Stimulated activated naive CD4-positive, alpha-beta T cell (primary cell): ENCODE results near the gene HOXA6.

Experiments used
- DNase-seq, 6 experiments: peaks; one replicate each; lab custom pipeline; 2025; lab: John Stamatoyannopoulos, UW

The HOXA6 gene

GRCh38 chr7:27108390-27109127 is 39.0 kb downstream of the HOXA6 start:
- no peak for DNase-seq

- no peak for DNase-seq
These were observed 39.9 kb downstream of the HOXA6 start for GRCh38 chr7:27107391-27108381.

- DNase-seq, result no peak
These were observed 40.7 kb downstream of the HOXA6 start for GRCh38 chr7:27106901-27107240.

GRCh38 chr7:27106181-27106900 is 41.2 kb downstream of the HOXA6 start:
- no peak for DNase-seq

GRCh38 chr7:27105301-27106031 is 42.1 kb downstream of the HOXA6 start:
- DNase-seq, result no peak

- no peak for DNase-seq
These were observed 43.1 kb downstream of the HOXA6 start for GRCh38 chr7:27104341-27105058.

GRCh38 chr7:27103489-27104226 is 43.9 kb downstream of the HOXA6 start:
- no peak for DNase-seq

- no peak for DNase-seq
These were observed 44.8 kb downstream of the HOXA6 start, which contains the start of gene HOXA2 for GRCh38 chr7:27102581-27103442. HOXA2 (minus strand) TSS chr7:27102683; CDS start chr7:27102500, 183 bp downstream.

- DNase-seq, result no peak
These were observed 45.5 kb downstream of the HOXA6 start for GRCh38 chr7:27101957-27102580.

- no peak for DNase-seq
These were observed 46.2 kb downstream of the HOXA6 start for GRCh38 chr7:27101171-27101956.

GRCh38 chr7:27100694-27101170 is 46.8 kb downstream of the HOXA6 start:
- DNase-seq, result no peak

GRCh38 chr7:27099453-27100370 is 47.9 kb downstream of the HOXA6 start:
- no peak for DNase-seq

- peak in 1 of 6 experiments; percentile 8 for DNase-seq
These were observed 48.8 kb downstream of the HOXA6 start for GRCh38 chr7:27098578-27099451.

- DNase-seq, result no peak
These were observed 49.6 kb downstream of the HOXA6 start for GRCh38 chr7:27097686-27098577.
